Peyer's patch (tissue), 4 donors: ENCODE measurements around the gene UBAC2.

Experiments
- POLR2A ChIP-seq, 2 donors: fragments of 450-650 bp; IDR thresholded peaks; one replicate each; pipeline ENCODE4 v1.5.1; 2017; ENCODE audit warnings: antibody characterized with exemption in 2 of 2, mild to moderate bottlenecking in 2 of 2, moderate library complexity in 2 of 2
- TF ChIP-seq, protein P1 (sequence below), 6 experiments: fragments of 450-650 bp in 4 of 6; fragments of 200-600 bp in 2 of 6; sonication (generic) in 1 of 6; IDR thresholded peaks; one replicate each; pipeline ENCODE4 v1.5.1; 2017 to 2019; ENCODE audit warnings: antibody characterized with exemption in 6 of 6, mild to moderate bottlenecking in 3 of 6, moderate library complexity in 1 of 6

DNA sequence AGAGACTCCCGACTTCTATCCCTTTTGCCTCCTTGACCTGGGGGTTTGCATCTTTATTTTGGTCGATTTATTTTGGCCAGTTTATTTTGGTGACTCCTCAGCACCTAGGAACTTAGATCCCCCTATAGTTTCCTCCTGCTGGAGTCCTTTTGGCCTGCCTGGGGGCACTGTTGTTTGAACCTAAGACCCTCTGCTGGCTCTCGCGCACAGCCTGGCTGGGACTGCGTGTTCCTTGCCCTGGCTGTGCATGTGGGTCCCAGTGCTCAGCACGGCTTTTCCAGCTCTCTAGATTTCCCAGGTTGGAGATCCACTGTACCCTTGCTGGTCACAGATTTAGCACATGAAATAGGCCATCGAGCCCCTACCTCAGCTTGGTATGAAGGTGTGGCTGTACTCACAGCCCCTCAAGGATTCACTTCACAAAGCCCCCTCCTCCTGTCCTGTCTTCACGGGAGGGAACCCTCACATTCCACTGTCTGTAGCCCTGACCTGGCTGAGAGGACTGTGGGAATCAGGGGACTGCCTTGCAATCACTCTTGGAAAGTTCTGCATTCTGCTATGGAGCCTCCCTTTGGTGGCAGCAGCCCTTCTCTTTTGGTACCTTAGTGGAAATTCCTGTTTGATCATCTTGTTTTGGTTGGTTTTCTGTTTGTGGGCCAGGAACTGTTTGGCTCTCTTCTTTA, 8.3 kb downstream of the UBAC2 start:
- TF ChIP-seq, protein P1, sequence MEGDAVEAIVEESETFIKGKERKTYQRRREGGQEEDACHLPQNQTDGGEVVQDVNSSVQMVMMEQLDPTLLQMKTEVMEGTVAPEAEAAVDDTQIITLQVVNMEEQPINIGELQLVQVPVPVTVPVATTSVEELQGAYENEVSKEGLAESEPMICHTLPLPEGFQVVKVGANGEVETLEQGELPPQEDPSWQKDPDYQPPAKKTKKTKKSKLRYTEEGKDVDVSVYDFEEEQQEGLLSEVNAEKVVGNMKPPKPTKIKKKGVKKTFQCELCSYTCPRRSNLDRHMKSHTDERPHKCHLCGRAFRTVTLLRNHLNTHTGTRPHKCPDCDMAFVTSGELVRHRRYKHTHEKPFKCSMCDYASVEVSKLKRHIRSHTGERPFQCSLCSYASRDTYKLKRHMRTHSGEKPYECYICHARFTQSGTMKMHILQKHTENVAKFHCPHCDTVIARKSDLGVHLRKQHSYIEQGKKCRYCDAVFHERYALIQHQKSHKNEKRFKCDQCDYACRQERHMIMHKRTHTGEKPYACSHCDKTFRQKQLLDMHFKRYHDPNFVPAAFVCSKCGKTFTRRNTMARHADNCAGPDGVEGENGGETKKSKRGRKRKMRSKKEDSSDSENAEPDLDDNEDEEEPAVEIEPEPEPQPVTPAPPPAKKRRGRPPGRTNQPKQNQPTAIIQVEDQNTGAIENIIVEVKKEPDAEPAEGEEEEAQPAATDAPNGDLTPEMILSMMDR (IDR thresholded peaks at IDR 0.05), result no peak
- TF ChIP-seq POLR2A (IDR thresholded peaks at IDR 0.05), result no peak
